Panc1 (cell line): ENCODE measurements around the gene SYPL2. TPM values are rescaled to one million over a fixed set of nuclear protein-coding genes. Genes with fewer than 3 reads are reported as not detected.

ENCODE experiments used
- ATAC-seq: fragments of 200-7000 bp; cut with Tn5 transposase; 2 replicates; pipeline ENCODE4 v1.9.1; 2020; ENCODE audit warnings: mild to moderate bottlenecking, moderate library complexity
- BruUV-seq: library from RNA; stranded (reverse); fragments of 400-500 nt; replicated peaks from 2 replicates; lab custom pipeline; 2021; lab: Mats Ljungman, UMichigan
- CTCF ChIA-PET: fragments of 300-600 bp; sonication (Branson Sonifier 250); formaldehyde crosslinking; loops from one replicate; lab custom pipeline; 2022; ENCODE audit warnings: antibody characterized with exemption; lab: Charles Lee
- POLR2A ChIA-PET: fragments of 300-600 bp; sonication (Branson Sonifier 250); formaldehyde crosslinking; loops from one replicate; lab custom pipeline; 2022; ENCODE audit warnings: antibody characterized with exemption; lab: Charles Lee
- DNase-seq: peaks from one replicate; pipeline ENCODE4 v3.0.0-alpha.2; 2010; ENCODE audit warnings: low read depth, low spot score
- H3K27ac ChIP-seq: 2 replicates; pipeline ENCODE4 v1.5.1; 2011; ENCODE audit warnings: mild to moderate bottlenecking, low read length, inconsistent platforms
- H3K27me3 ChIP-seq: fragments of 200-500 bp; sonication (Bioruptor generic); 2 replicates; pipeline ENCODE4 v1.6.0; 2014; ENCODE audit warnings: low read length, inconsistent platforms; ENCODE audit not compliant: control insufficient read depth, insufficient read depth
- H3K36me3 ChIP-seq: fragments of 200-500 bp; sonication (Bioruptor generic); 2 replicates; pipeline ENCODE4 v1.5.1; 2014; ENCODE audit warnings: inconsistent platforms, mild to moderate bottlenecking, low read length, moderate library complexity; ENCODE audit not compliant: control insufficient read depth, insufficient read depth
- H3K4me1 ChIP-seq: 2 replicates; pipeline ENCODE4 v1.5.1; 2011; ENCODE audit warnings: inconsistent platforms, mild to moderate bottlenecking, low read length, moderate library complexity; ENCODE audit not compliant: control insufficient read depth, insufficient read depth
- H3K4me3 ChIP-seq, 2 experiments: 2 replicates each; pipeline ENCODE4 v1.5.1; 2011 to 2012; ENCODE audit warnings: low read depth in 2 of 2, low read length in 2 of 2, mild to moderate bottlenecking in 2 of 2, inconsistent platforms in 1 of 2, moderate library complexity in 1 of 2
- H3K9me3 ChIP-seq: fragments of 200-500 bp; sonication (Bioruptor generic); 2 replicates; pipeline ENCODE4 v1.5.1; 2014; ENCODE audit warnings: low read depth, mild to moderate bottlenecking, inconsistent platforms, low read length, moderate library complexity; ENCODE audit not compliant: control insufficient read depth, insufficient read depth
- CTCF ChIP-seq: fragments of 450-650 bp; IDR thresholded peaks from 2 replicates; pipeline ENCODE4 v1.5.1; 2017; ENCODE audit warnings: mild to moderate bottlenecking
- POLR2AphosphoS5 ChIP-seq: IDR thresholded peaks from 2 replicates; pipeline ENCODE4 v1.6.1; 2012; ENCODE audit warnings: mild to moderate bottlenecking, low read depth, low read length, moderate library complexity
- REST ChIP-seq, 2 experiments: IDR thresholded peaks; 2 replicates each; pipeline ENCODE4 v1.6.1; 2011 to 2012; ENCODE audit warnings: low read depth in 2 of 2, control low read depth in 1 of 2, low read length in 1 of 2, mild to moderate bottlenecking in 1 of 2, moderate library complexity in 1 of 2; ENCODE audit not compliant: insufficient read depth in 1 of 2
- SIN3A ChIP-seq: IDR thresholded peaks from 2 replicates; pipeline ENCODE4 v1.6.1; 2012; ENCODE audit warnings: low read depth, mild to moderate bottlenecking, low read length, moderate library complexity, borderline replicate concordance; ENCODE audit not compliant: insufficient read depth
- TCF7L2 ChIP-seq: IDR thresholded peaks from 2 replicates; pipeline ENCODE4 v1.6.1; 2011; ENCODE audit warnings: mild to moderate bottlenecking, low read depth, low read length, inconsistent platforms
- in situ Hi-C: cut with HindIII; loops from 2 replicates; pipeline ENCODE4 v1.10.0; 2016; ENCODE audit warnings: low sequenced_read_pairs, low pct_unique_long_range_greater_than_20kb
- intact Hi-C: fragments of 100-400 bp; cut with micrococcal nuclease; formaldehyde crosslinking; loops from one replicate; pipeline ENCODE4 v1.10.0; 2022; ENCODE audit not compliant: unreplicated experiment
- total RNA-seq: library from RNA; stranded (reverse); gene quantifications from one replicate; pipeline ENCODE4 v1.2.1, GENCODE V29; 2021; ENCODE audit not compliant: unreplicated experiment

Gene SYPL2
- total RNA-seq, 1 experiment from 2014 or later: 0.74 TPM

- ATAC-seq: peak; percentile 80
- DNase-seq: no peak
- ChIA-PET POLR2A (no interaction called here), CTCF (interaction anchor here (0.7 to 0.8 kb wide), 2 partner anchors 11 to 19 kb away, joined by 3 to 5 read pairs; no protein-coding TSS in a partner anchor)
- in situ Hi-C loops (no loop called here), intact Hi-C loops (no loop called here)
- TF ChIP-seq REST (IDR thresholded peaks at IDR 0.05; ENCODE audit: insufficient read depth in 1 of 2, low read depth in 2 of 2, low read length in 1 of 2) (no peak), POLR2AphosphoS5 (no peak), TCF7L2 (no peak), SIN3A (no peak), CTCF (no peak)
- BruUV-seq: no TSS peak
- H3K4me3 ChIP-seq: peak within 1 kb of the TSS; percentile 49 to 67
- H3K27ac ChIP-seq: no peak within 1 kb of the TSS
- no peaks in the 10 kb centered on the region for H3K36me3 ChIP-seq
- no peaks in the 10 kb centered on the region for H3K4me1 ChIP-seq
- H3K27me3 ChIP-seq: no peaks in the 10 kb centered on the region
- no peaks in the 10 kb centered on the region for H3K9me3 ChIP-seq
Measured at GRCh38 chr1:109509176-109510134, 43.1 kb downstream of the SYPL2 start, which contains the start of gene AMIGO1. Gene AMIGO1 (minus strand): TSS chr1:109509727. CDS start chr1:109508912, 815 bp downstream.

GRCh38 chr1:109513110-109513710 is 46.9 kb downstream of the SYPL2 start:
- intact Hi-C loops: no loop called here
- TF ChIP-seq REST (IDR thresholded peaks at IDR 0.05; ENCODE audit: insufficient read depth in 1 of 2, low read depth in 2 of 2, low read length in 1 of 2): no peak
- no peak for TF ChIP-seq SIN3A
- no peak for TF ChIP-seq CTCF
- TF ChIP-seq TCF7L2: no peak
- no peak for TF ChIP-seq POLR2AphosphoS5
- ATAC-seq: no peak
- Histone ChIP-seq H3K27me3 (no peaks in the 10 kb centered on the region), H3K9me3 (no peaks in the 10 kb centered on the region), H3K4me1 (no peaks in the 10 kb centered on the region), H3K4me3 (no peak overlapping the region), H3K27ac (no peak overlapping the region), H3K36me3 (no peaks in the 10 kb centered on the region)
- ChIA-PET CTCF (interaction anchor here (0.7 to 2.0 kb wide), 2 partner anchors 19 to 208 kb away, joined by 4 to 7 read pairs; no protein-coding TSS in a partner anchor), POLR2A (interaction anchor here (0.6 kb wide), 1 partner anchor 28 kb away, joined by 9 read pairs; no protein-coding TSS in a partner anchor)
- no TSS peak for BruUV-seq
- in situ Hi-C loops: no loop called here
- no peak for DNase-seq
